Measurements from ENCODE around the gene RRP1B.
"Not testable (repeated sequence)": the region's sequence is repeated elsewhere in the genome, so short reads cannot be mapped to it uniquely, and the experiment has no call there.

RRP1B gene

GRCh38 chr21:43707462-43707861 is 48.1 kb downstream of the RRP1B start:
- no peak overlapping the region for H3K4me3 ChIP-seq (replicated peaks; ENCODE audit: low read depth, low read length)
- no peak for TF ChIP-seq CTCF (IDR thresholded peaks at IDR 0.05; ENCODE audit: low read length, missing control alignments)
- no peak for DNase-seq (ENCODE audit: low read depth)

GRCh38 chr21:43708745-43709381 is 49.5 kb downstream of the RRP1B start:
- DNase-seq (ENCODE audit: low read depth): no peak
- H3K4me3 ChIP-seq (replicated peaks; ENCODE audit: low read depth, low read length): no peak overlapping the region
- no peak for TF ChIP-seq CTCF (IDR thresholded peaks at IDR 0.05; ENCODE audit: low read length, missing control alignments)

- H3K4me3 ChIP-seq (replicated peaks; ENCODE audit: low read depth, low read length): no peak overlapping the region
- TF ChIP-seq CTCF (IDR thresholded peaks at IDR 0.05; ENCODE audit: low read length, missing control alignments): no peak
- no peak for DNase-seq (ENCODE audit: low read depth)
Measured at GRCh38 chr21:43712268-43712942, 53.0 kb downstream of the RRP1B start.

GRCh38 chr21:43713123-43713522 is 53.8 kb downstream of the RRP1B start:
- not testable (repeated sequence) for DNase-seq (ENCODE audit: low read depth); H3K4me3 ChIP-seq (replicated peaks; ENCODE audit: low read depth, low read length)

- no peak for DNase-seq (ENCODE audit: low read depth)
- no peak overlapping the region for H3K4me3 ChIP-seq (replicated peaks; ENCODE audit: low read depth, low read length)
- TF ChIP-seq CTCF (IDR thresholded peaks at IDR 0.05; ENCODE audit: low read length, missing control alignments): no peak
Measured at GRCh38 chr21:43716376-43717165, 57.2 kb downstream of the RRP1B start.

- no peak overlapping the region for H3K4me3 ChIP-seq (replicated peaks; ENCODE audit: low read depth, low read length)
- DNase-seq (ENCODE audit: low read depth): no peak
- no peak for TF ChIP-seq CTCF (IDR thresholded peaks at IDR 0.05; ENCODE audit: low read length, missing control alignments)
Measured at GRCh38 chr21:43717166-43717853, 58.0 kb downstream of the RRP1B start.
